Mononuclear cell (primary cell): ENCODE measurements around the gene CLIC4. TPM values are rescaled to one million over a fixed set of nuclear protein-coding genes. Genes with fewer than 3 reads are reported as not detected.
"Not testable (repeated sequence)": the region's sequence is repeated elsewhere in the genome, so short reads cannot be mapped to it uniquely, and the experiment has no call there.

Source experiments
- H3K27me3 ChIP-seq: 2 replicates; pipeline ENCODE4 v1.6.0; 2011; ENCODE audit warnings: low read length, control low read depth; ENCODE audit not compliant: insufficient read depth
- H3K4me1 ChIP-seq: 2 replicates; pipeline ENCODE4 v1.5.1; 2011; ENCODE audit warnings: mild to moderate bottlenecking, low read length, control low read depth; ENCODE audit not compliant: insufficient read depth
- H3K4me3 ChIP-seq: 2 replicates; pipeline ENCODE4 v1.5.1; 2011; ENCODE audit warnings: mild to moderate bottlenecking, low read length, moderate library complexity
- H3K9me3 ChIP-seq: 2 replicates; pipeline ENCODE4 v1.5.1; 2011; ENCODE audit warnings: low read depth, mild to moderate bottlenecking, control low read depth, low read length
- total RNA-seq: library from RNA; depleted of rRNA; stranded (reverse); fragments of >200 nt; gene quantifications from one replicate; pipeline ENCODE4 v1.2.3, GENCODE V29; 2012

The CLIC4 gene
- total RNA-seq, 1 donor = 42.8 TPM

DNA sequence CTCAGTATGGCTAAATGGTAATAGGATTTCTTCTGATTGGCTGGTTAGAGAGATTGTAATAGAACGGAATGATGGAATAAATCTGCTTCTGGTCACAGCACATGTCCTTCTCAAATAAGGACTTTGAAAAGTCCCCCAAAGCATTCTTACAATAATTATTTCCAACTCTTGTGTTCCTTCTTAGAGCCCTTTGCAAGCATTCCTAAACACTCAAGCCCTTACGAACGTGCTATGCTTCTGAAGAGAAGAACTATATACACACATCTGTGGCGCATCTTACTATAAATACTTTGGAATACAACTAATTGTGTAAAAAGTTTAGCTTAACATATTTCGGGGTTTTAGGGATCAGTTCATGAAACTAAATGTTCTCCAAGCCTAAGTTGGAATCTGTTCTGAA lies 25.6 kb downstream of the CLIC4 start:
- peaks cover 15% of the 10 kb centered on the region for H3K4me1 ChIP-seq
- H3K9me3 ChIP-seq = no peaks in the 10 kb centered on the region
- no peak overlapping the region for H3K4me3 ChIP-seq
- no peaks in the 10 kb centered on the region for H3K27me3 ChIP-seq

DNA sequence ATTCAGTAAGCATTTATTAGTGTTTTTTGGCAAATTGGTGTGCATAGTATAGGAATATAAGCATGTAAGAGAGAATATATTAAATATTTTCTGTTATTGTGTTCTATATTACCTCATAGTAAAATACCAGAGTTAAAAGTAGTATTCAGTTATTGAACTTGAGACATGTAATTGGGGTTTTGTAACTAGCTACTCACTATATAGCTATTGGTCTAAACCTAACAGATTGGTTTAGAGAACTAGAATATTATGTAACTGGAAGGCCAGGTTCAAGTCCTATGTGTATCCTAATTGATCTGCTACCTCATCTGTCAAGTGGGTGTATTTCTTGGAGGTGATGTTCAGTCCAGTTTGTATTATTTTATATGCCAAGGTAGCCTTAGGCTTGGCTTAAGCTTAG lies 26.3 kb downstream of the CLIC4 start:
- H3K27me3 ChIP-seq = no peaks in the 10 kb centered on the region
- H3K4me1 ChIP-seq = peaks cover 11% of the 10 kb centered on the region
- H3K4me3 ChIP-seq = no peak overlapping the region
- no peaks in the 10 kb centered on the region for H3K9me3 ChIP-seq

DNA sequence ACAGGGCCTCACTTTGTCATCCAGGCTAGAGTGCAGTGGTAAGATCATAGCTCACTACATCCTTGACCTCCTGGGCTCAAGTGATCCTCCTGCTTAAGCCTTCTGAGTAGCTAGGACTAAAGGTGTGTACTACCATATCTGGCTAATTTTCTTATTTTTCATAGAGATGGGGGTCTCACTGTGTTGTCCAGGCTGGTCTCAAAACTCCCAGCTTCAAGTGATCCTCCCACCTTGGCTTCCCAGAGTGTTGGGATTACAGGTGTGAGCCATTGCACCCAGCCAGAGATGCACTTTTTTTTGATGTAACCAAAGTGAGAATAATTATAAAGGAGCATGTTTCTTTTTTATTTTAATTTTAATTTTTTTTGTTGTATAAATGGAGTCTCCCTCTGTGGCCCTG lies 28.4 kb downstream of the CLIC4 start:
- Histone ChIP-seq H3K4me1 (peaks cover 11% of the 10 kb centered on the region), H3K4me3 (no peak overlapping the region), H3K9me3 (no peaks in the 10 kb centered on the region), H3K27me3 (no peaks in the 10 kb centered on the region)

DNA sequence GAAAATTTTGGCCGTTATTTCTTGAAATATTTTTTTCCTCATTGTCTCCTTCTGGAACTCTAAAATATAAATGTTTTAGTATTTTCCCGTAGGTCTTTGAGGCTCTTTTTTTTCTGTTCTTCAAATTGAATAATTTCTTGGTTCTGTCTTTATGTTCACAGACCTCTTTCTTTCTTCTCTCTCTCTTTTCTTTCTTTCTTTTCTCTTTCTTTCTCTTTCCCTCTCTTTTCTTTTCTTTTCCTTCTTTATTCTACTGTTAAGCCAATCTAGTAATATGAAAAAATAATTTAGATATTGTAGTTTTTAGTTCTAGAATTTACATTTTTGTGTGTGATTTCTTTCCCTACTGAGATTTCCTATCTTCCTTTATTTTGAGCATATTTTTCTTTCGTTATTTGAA lies 30.1 kb downstream of the CLIC4 start:
- H3K4me1 ChIP-seq = peaks cover under 1% of the 10 kb centered on the region
- H3K27me3 ChIP-seq = no peaks in the 10 kb centered on the region
- H3K9me3 ChIP-seq = no peaks in the 10 kb centered on the region
- no peak overlapping the region for H3K4me3 ChIP-seq

DNA sequence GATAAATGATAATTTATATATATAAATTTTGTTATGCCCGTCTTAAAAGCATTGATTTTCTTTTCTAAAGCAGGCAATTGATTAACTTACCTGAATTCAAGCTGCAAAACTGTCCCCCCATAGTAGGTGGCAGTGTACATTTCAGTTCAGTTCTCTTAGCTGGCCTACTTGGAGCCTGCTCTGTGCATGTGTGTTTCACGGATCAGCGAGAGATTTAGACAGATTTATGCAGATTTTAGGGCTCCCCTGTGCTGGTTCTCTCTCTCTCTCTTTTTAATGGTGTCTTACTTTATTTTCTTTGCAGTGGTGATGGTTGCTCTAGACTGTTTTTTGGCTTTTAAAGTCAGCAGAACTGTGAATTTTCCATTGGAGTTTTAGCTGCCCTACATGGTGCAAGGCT lies 30.7 kb downstream of the CLIC4 start:
- Histone ChIP-seq H3K4me3 (no peak overlapping the region), H3K4me1 (no peaks in the 10 kb centered on the region), H3K27me3 (no peaks in the 10 kb centered on the region), H3K9me3 (no peaks in the 10 kb centered on the region)

DNA sequence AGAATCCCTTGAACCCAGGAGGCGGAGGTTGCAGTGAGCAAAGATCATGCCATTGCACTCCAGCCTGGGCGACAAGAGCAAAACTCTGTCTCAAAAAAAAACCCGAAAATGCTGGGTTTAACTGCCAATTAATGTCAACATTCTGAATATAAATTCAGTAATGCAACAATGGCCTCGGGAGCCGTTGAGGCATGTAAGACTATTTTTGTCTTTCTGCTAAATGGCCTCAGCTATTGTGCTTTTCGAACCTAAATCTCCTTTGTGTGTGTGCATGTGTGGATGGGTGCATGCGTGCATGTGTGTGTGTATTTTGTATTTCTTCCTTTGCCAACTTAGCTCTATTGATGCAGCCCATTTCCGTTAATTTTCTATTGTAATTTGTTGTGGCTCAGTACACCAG lies 31.6 kb downstream of the CLIC4 start:
- Histone ChIP-seq H3K4me3 (no peak overlapping the region), H3K4me1 (no peaks in the 10 kb centered on the region), H3K27me3 (no peaks in the 10 kb centered on the region), H3K9me3 (no peaks in the 10 kb centered on the region)

DNA sequence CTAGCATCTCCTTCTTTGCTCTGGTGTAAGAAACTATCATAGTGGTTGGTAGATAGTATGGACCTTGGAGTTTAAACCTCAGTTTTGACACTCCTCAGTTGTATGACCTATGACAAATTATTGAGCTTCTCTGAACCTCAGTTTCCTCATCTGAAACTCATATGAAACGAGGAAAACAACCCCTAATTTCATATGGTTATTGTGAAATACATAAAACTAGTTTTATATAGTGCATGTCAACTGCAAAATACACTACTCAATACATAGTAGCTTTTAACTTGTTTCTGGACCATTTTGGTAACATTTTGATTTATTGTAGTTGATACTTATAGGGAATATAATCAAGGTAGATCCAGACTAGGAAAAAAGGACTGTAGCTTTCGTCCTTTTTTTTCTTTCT lies 32.9 kb downstream of the CLIC4 start:
- H3K4me3 ChIP-seq = no peak overlapping the region
- H3K27me3 ChIP-seq = no peaks in the 10 kb centered on the region
- no peaks in the 10 kb centered on the region for H3K4me1 ChIP-seq
- no peaks in the 10 kb centered on the region for H3K9me3 ChIP-seq

DNA sequence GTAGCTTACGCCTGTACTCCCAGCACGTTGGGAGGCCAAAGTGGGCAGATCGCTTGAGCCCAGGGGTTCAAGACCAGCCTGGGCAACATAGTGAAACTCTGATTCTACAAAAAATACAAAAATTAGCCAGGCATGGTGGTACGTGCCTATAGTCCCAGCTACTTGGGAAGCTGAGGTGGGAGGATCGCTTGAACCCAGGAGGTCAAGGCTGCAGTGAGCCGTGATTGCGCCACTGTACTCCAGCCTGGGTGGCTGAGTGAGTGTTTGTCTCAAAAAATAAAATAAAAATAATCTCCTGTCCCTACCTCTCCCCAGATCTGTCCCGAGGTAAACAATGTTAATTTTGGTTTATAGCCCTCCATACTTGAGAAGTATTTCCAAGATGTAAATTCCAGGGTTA lies 34.0 kb downstream of the CLIC4 start:
- H3K4me3 ChIP-seq, H3K27me3 ChIP-seq, H3K4me1 ChIP-seq, H3K9me3 ChIP-seq: not testable (repeated sequence)

DNA sequence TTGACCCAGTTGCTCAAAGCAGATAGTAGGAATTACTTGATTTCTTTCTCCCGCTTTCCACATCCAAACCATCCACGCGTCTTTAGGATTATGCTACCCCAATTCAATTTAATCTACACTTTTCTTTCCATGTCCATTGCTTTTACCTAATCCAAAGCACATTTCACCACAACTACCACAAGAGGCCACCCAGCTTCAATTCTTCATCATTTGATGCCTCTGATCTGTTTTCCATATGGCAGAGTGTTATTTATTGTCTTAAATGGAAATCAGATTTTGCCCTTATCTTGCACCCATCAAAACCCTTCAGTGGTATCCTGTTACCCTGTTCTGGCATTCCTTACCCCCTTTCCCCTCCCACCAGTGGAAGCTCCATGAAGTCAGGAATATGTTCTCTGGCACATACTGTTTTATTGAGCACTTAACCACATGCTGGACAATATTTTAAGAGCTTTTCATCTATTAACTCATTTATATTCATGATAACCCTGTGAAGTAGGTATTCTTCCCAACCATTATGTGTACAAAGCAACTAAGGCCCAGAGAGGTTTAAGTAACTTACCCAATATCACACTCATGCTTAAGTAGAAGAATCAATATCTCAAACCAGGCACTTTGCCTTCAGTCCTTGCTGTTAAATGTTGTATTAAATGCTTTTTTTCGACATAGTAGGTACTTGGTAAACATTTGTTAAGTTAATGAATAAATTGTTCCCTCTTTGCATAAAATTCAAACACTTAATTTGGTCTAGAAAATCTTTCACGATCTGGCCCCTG lies 34.6 kb downstream of the CLIC4 start:
- Histone ChIP-seq H3K4me3 (no peak overlapping the region), H3K9me3 (no peaks in the 10 kb centered on the region), H3K27me3 (no peaks in the 10 kb centered on the region), H3K4me1 (no peaks in the 10 kb centered on the region)

DNA sequence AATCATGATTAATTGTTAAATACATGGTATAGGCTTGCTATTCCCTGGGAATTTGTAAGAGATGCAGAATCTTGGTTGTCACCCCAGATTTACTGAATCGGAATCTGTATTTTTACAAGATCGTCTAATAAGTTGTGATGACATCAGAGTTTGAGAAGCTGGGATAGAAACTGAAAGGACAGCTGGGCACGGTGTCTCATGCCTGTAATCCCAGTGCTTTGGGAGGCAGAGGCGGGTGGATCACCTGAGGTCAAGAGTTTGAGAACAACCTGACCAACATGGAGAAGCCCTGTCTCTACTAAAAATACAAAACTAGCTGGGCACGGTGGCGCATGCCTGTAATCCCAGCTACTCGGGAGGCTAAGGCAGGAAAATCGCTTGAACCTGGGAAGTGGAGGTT lies 35.4 kb downstream of the CLIC4 start:
- H3K4me1 ChIP-seq, H3K9me3 ChIP-seq, H3K27me3 ChIP-seq, H3K4me3 ChIP-seq: not testable (repeated sequence)

DNA sequence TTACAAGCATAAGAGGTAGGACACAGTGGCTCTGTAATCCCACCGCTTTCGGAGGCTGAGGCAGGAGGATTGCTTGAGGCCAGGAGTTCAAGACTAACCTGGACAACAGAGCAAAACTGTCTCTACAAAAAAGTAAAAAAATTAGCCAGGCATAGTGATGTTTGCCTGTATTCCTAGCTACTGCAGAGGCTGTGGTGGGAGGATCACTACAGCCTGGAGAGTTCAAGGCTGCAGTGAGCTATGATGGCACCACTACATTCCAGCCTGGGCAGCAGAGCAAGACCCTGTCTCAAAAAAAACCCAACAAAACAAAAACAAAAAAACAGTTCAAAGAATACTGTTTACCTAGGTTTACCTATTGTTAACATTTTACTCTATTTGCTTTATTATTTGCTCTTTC lies 37.4 kb downstream of the CLIC4 start:
- Histone ChIP-seq H3K9me3 (no peaks in the 10 kb centered on the region), H3K4me1 (peaks cover 5% of the 10 kb centered on the region), H3K27me3 (no peaks in the 10 kb centered on the region), H3K4me3 (no peak overlapping the region)

DNA sequence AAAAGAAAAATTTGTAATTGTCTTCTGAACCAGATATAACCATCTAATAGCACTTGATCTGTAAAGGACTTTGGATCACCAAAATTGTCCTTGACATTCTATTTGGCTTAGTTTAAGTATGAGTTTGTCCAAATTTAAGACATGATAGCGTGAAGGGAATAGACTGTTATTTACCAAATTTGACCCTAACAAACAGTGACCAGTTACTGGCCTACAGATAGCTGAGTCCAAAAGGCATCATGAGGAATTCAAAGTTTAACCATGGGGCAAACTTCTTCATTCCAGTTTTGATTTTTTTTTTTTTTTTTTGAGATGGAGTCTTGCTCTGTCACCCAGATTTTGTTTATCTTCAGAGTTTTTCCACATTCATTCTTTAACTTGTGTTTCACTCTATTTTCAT lies 38.5 kb downstream of the CLIC4 start:
- Histone ChIP-seq H3K4me3 (no peak overlapping the region), H3K27me3 (no peaks in the 10 kb centered on the region), H3K4me1 (peaks cover 5% of the 10 kb centered on the region), H3K9me3 (no peaks in the 10 kb centered on the region)

DNA sequence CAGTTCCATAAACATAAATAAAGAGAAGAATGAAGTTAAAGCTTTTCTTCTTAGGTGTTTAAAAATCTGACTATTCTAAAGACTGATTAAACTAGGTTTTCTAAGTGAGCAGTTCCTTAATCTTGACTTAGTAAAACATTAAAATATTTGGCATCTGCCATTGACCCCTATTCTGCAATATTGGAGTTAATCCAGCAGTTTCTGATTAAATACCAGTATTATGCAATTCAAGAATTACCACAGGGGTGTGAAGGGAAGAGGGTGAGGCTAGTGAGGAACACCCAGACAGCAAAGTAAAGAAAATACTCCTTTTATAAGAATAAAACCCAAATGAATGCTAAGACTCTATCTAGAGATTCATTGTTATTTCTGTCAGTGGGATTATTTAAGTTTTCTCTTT lies 40.9 kb downstream of the CLIC4 start:
- Histone ChIP-seq H3K4me1 (peaks cover 5% of the 10 kb centered on the region), H3K27me3 (no peaks in the 10 kb centered on the region), H3K4me3 (no peak overlapping the region), H3K9me3 (no peaks in the 10 kb centered on the region)

DNA sequence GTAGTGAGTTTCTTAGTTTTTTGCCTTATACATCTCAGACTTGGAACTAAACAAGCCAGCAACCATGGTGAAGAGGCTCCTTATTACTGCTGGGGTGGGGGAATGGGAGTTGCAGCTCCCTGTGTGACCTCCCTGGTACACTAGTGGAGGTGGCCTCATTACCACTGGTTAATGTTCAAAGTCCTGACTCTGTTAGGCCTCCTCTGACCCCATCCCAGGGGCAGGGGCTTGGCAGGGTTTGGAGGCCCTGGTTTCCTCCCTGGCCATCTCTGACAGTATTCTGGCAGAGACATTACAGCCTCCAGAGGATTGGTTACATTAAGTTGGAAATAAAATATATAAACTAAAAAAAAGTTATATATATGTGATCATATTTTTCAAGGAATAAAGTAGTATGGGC lies 45.2 kb downstream of the CLIC4 start:
- peaks cover 5% of the 10 kb centered on the region for H3K4me1 ChIP-seq
- no peaks in the 10 kb centered on the region for H3K9me3 ChIP-seq
- H3K4me3 ChIP-seq = no peak overlapping the region
- no peaks in the 10 kb centered on the region for H3K27me3 ChIP-seq

DNA sequence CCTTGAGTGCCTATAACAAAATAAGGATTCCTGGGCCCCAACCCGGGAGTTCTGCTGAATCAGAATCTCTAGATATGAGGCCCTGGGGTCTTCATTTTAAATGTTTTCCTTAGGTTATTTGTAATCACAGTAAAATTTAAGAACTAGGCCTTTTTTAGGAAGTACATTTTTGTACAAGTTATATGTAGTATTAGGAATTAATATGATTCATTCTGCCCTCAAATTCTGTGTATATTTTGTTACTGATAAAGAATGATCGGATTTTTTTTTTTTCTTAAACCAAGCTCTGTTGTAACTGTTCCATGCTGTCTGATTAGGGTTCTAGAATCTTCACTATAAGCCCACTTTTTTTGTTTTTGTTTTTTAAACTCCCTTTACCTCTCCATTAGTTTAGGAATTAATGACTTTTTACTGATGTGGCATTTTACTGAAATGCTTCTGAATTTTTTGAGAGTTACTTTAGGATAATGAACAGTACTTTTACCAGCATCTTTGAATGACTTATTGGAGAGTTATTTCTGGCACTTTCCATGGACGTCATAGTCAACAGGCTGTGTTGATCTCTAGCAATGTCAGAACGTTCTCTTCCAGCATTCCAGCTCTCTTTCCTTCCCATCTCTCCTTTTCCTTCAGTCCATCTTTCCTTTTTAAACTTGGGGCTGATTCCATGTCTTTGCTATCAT lies 48.3 kb downstream of the CLIC4 start:
- H3K27me3 ChIP-seq = no peaks in the 10 kb centered on the region
- no peaks in the 10 kb centered on the region for H3K9me3 ChIP-seq
- H3K4me3 ChIP-seq = no peak overlapping the region
- no peaks in the 10 kb centered on the region for H3K4me1 ChIP-seq

DNA sequence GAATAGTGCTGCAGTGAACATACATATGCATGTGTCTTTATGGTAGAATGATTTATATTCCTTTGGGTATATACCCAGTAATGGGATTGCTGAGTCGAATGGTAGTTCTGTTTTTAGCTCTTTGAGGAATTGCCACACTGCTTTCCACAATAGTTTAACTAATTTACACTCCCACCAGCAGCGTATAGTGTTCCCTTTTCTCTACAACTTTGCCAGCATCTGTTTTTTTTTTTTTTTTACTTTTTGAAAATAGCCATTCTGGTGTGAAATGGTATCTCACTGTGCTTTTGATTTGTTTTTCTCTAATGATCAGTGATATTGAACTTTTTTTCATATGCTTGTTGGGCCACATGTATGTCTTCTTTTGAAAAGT lies 48.9 kb downstream of the CLIC4 start:
- H3K4me1 ChIP-seq, H3K27me3 ChIP-seq, H3K4me3 ChIP-seq, H3K9me3 ChIP-seq: not testable (repeated sequence)
